ENCODE data around the gene RNF180. TPM values are rescaled to one million over a fixed set of nuclear protein-coding genes. Genes with fewer than 3 reads are reported as not detected.

RNF180 gene
- total and polyA plus RNA-seq, 2 of the 8 experiments (the other 6 are each of a cell fraction or from before 2014, with no cell fraction given): 0.39 to 2.3 TPM

DNA sequence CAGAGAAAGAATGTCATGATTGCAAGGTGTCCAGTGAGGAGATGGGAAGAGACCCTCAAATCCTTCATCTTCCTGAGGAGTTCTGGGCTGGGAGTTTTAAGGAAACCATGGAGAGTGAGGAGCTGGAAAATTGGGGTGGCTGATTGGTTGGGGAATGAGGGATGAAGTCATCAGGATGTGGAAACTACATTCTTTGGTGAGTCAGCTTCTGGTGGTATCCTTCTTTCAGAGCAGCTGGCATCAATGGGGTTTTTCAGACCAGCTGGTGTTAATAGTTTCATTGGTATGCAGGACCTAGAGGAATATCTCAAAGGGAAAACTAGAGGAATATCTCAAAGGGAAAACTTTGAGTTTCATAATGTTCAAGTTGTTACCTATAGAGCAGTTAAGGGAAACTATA lies 45.2 kb downstream of the RNF180 start:
- H2BK120ac ChIP-seq (replicated peaks; ENCODE audit: low read depth, low read length): no peak overlapping the region
- peak; percentile 59; the same call in 1 of the 2 replicates for TF ChIP-seq JUND (IDR thresholded peaks at IDR 0.05; ENCODE audit: low read length)
- TF ChIP-seq, protein P1, sequence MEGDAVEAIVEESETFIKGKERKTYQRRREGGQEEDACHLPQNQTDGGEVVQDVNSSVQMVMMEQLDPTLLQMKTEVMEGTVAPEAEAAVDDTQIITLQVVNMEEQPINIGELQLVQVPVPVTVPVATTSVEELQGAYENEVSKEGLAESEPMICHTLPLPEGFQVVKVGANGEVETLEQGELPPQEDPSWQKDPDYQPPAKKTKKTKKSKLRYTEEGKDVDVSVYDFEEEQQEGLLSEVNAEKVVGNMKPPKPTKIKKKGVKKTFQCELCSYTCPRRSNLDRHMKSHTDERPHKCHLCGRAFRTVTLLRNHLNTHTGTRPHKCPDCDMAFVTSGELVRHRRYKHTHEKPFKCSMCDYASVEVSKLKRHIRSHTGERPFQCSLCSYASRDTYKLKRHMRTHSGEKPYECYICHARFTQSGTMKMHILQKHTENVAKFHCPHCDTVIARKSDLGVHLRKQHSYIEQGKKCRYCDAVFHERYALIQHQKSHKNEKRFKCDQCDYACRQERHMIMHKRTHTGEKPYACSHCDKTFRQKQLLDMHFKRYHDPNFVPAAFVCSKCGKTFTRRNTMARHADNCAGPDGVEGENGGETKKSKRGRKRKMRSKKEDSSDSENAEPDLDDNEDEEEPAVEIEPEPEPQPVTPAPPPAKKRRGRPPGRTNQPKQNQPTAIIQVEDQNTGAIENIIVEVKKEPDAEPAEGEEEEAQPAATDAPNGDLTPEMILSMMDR (IDR thresholded peaks at IDR 0.05; ENCODE audit: control extremely low read depth in 1 of 3, insufficient read depth in 1 of 3, low read depth in 1 of 3, low read length in 3 of 3): no peak
- 0 out of 2 replicates have a peak, but pooled peaks have one; percentile 59 for TF ChIP-seq JUN (IDR thresholded peaks at IDR 0.05; ENCODE audit: low read depth, low read length)
- no peaks in the 10 kb centered on the region for H4K20me1 ChIP-seq (replicated peaks in 1 of 2; ENCODE audit: control insufficient read depth in 1 of 2, insufficient read depth in 2 of 2, low read length in 2 of 2)
- no peak overlapping the region for H2AK5ac ChIP-seq (ENCODE audit: low read depth, low read length)
- no peak overlapping the region for H2BK15ac ChIP-seq (ENCODE audit: low read length)
- H3K14ac ChIP-seq (ENCODE audit: insufficient read length): no peak overlapping the region
- H4K5ac ChIP-seq (ENCODE audit: insufficient read length, low read depth, low read length): no peak overlapping the region
- no peak overlapping the region for H4K91ac ChIP-seq (replicated peaks; ENCODE audit: insufficient read length, low read length)
- no peaks in the 10 kb centered on the region for H3K79me2 ChIP-seq (ENCODE audit: control insufficient read depth in 1 of 2, insufficient read depth in 2 of 2, low read length in 2 of 2)
- H3K36me3 ChIP-seq (ENCODE audit: control insufficient read depth in 2 of 4, insufficient read depth in 4 of 4, low read length in 3 of 4): no peaks in the 10 kb centered on the region
- no peak overlapping the region for H3K27ac ChIP-seq (ENCODE audit: low read depth, low read length)
- H3K79me1 ChIP-seq (ENCODE audit: low read depth, low read length): no peaks in the 10 kb centered on the region
- no peak overlapping the region for H2BK5ac ChIP-seq (ENCODE audit: low read depth, low read length)
- no peaks in the 10 kb centered on the region for H3K4me1 ChIP-seq (replicated peaks in 1 of 4; ENCODE audit: control insufficient read depth in 3 of 4, insufficient read depth in 4 of 4, low read length in 3 of 4)
- CTCF ChIA-PET (ENCODE audit: partially characterized antibody): interaction anchor here (8.8 kb wide), 1 partner anchor 61 kb away, joined by 61 read pairs; no protein-coding TSS in a partner anchor
- no peak overlapping the region for H3K23ac ChIP-seq (ENCODE audit: insufficient read length)
- FAIRE-seq (no peak), DNase-seq (ENCODE audit: low read depth in 1 of 2, low spot score in 2 of 2) (peak in 1 of 2 experiments; percentile 9)
- H3K9me3 ChIP-seq (ENCODE audit: insufficient read depth in 2 of 2, low read depth in 1 of 2, low read length in 1 of 2): no peaks in the 10 kb centered on the region
- H3K4me2 ChIP-seq (ENCODE audit: insufficient read depth in 1 of 2, low read depth in 2 of 2, low read length in 2 of 2): no peak overlapping the region
- no peak overlapping the region for H2BK20ac ChIP-seq (ENCODE audit: low read length)
- no peak overlapping the region for H3K4ac ChIP-seq (replicated peaks; ENCODE audit: insufficient read length, low read depth, low read length)
- H3K9ac ChIP-seq (replicated peaks in 1 of 4; ENCODE audit: extremely low read depth in 1 of 4, low read depth in 3 of 4, low read length in 3 of 4): no peak overlapping the region
- no peak overlapping the region for H2AFZ ChIP-seq (ENCODE audit: low read length)
- H2BK12ac ChIP-seq (ENCODE audit: low read depth, low read length): no peak overlapping the region
- H4K8ac ChIP-seq (ENCODE audit: extremely low read depth, insufficient read depth, low read length): no peak overlapping the region
- no peaks in the 10 kb centered on the region; the same call in 1 of the 2 replicates for H3K23me2 ChIP-seq (ENCODE audit: low read depth, low read length)
- H3K18ac ChIP-seq (ENCODE audit: extremely low read depth, low read length): no peak overlapping the region
- H3K27me3 ChIP-seq (replicated peaks in 1 of 4; ENCODE audit: control insufficient read depth in 3 of 4, extremely low read depth in 1 of 4, insufficient read depth in 3 of 4, low read length in 3 of 4): no peaks in the 10 kb centered on the region
- POLR2A ChIA-PET (ENCODE audit: partially characterized antibody): no interaction called here
- H3K4me3 ChIP-seq (ENCODE audit: extremely low read depth in 1 of 4, insufficient read depth in 2 of 4, low read depth in 3 of 4, low read length in 4 of 4): no peak overlapping the region
- no peak overlapping the region for H3K56ac ChIP-seq (replicated peaks; ENCODE audit: insufficient read length, low read depth, low read length)
